ENCODE results near the gene RASGRP2.

RASGRP2 gene

GRCh38 chr11:64771861-64772260 lies 27.9 kb upstream of the RASGRP2 start:
- H2BK5ac ChIP-seq (ENCODE audit: low read depth, low read length, poor library complexity): no peak overlapping the region
- no peak overlapping the region for H3K4ac ChIP-seq (ENCODE audit: low read depth, low read length)
- H3K36me3 ChIP-seq (ENCODE audit: control insufficient read depth in 1 of 2, insufficient read depth in 2 of 2, low read length in 2 of 2): peaks cover 50 to 83% of the 10 kb centered on the region in 2 experiments
- no peak overlapping the region for H3K4me2 ChIP-seq (ENCODE audit: low read length)
- no peak overlapping the region for H3K4me3 ChIP-seq (ENCODE audit: low read depth, low read length)
- H4K12ac ChIP-seq (ENCODE audit: low read depth, low read length): no peak overlapping the region
- H2BK12ac ChIP-seq (ENCODE audit: low read length): no peak overlapping the region
- H3K4me1 ChIP-seq (ENCODE audit: control insufficient read depth in 1 of 2, insufficient read depth in 2 of 2, low read length in 2 of 2): peaks cover 1% of the 10 kb centered on the region in 2 experiments
- WGBS (ENCODE audit: extremely low coverage, insufficient coverage, insufficient read length): no CpG with 5 or more reads among the region's 2 CpGs
- H3K9ac ChIP-seq (ENCODE audit: low read length): no peak overlapping the region
- no peak overlapping the region for H3K14ac ChIP-seq (ENCODE audit: low read length)
- no peak overlapping the region for H3K23ac ChIP-seq (ENCODE audit: low read length)
- no peak overlapping the region for H3K18ac ChIP-seq (ENCODE audit: low read length)
- H2AK5ac ChIP-seq (ENCODE audit: low read length): no peak overlapping the region
- DNase-seq: no peak
- H3K27me3 ChIP-seq (ENCODE audit: insufficient read depth, low read length): no peaks in the 10 kb centered on the region
- H3K79me1 ChIP-seq (ENCODE audit: low read length): no peaks in the 10 kb centered on the region
- H3K79me2 ChIP-seq (ENCODE audit: control insufficient read depth, insufficient read depth, low read length, poor library complexity): peaks cover 3% of the 10 kb centered on the region
- no peak overlapping the region for H2BK120ac ChIP-seq (ENCODE audit: insufficient read depth, low read length, poor library complexity)
- H3K9me3 ChIP-seq (ENCODE audit: insufficient read depth, low read depth, low read length): no peaks in the 10 kb centered on the region
- H4K91ac ChIP-seq (ENCODE audit: low read depth, low read length): no peak overlapping the region
- no peak overlapping the region for H2AFZ ChIP-seq (ENCODE audit: insufficient read depth, low read length, poor library complexity)
- H3K27ac ChIP-seq (ENCODE audit: low read depth, low read length): no peak overlapping the region
- H4K8ac ChIP-seq (ENCODE audit: low read depth, low read length): no peak overlapping the region

GRCh38 chr11:64770120-64770519 lies 26.2 kb upstream of the RASGRP2 start:
- H4K12ac ChIP-seq (ENCODE audit: low read depth, low read length): no peak overlapping the region
- no peak overlapping the region for H2AFZ ChIP-seq (ENCODE audit: insufficient read depth, low read length, poor library complexity)
- H2BK5ac ChIP-seq (ENCODE audit: low read depth, low read length, poor library complexity): no peak overlapping the region
- H3K4ac ChIP-seq (ENCODE audit: low read depth, low read length): no peak overlapping the region
- no peak overlapping the region for H3K4me3 ChIP-seq (ENCODE audit: low read depth, low read length)
- H2BK120ac ChIP-seq (ENCODE audit: insufficient read depth, low read length, poor library complexity): no peak overlapping the region
- H3K27me3 ChIP-seq (ENCODE audit: insufficient read depth, low read length): no peaks in the 10 kb centered on the region
- H3K18ac ChIP-seq (ENCODE audit: low read length): no peak overlapping the region
- no peak overlapping the region for H4K8ac ChIP-seq (ENCODE audit: low read depth, low read length)
- H3K9ac ChIP-seq (ENCODE audit: low read length): no peak overlapping the region
- H3K79me1 ChIP-seq (ENCODE audit: low read length): no peaks in the 10 kb centered on the region
- no peak overlapping the region for H4K91ac ChIP-seq (ENCODE audit: low read depth, low read length)
- H3K4me2 ChIP-seq (ENCODE audit: low read length): no peak overlapping the region
- no peak overlapping the region for H2AK5ac ChIP-seq (ENCODE audit: low read length)
- H3K9me3 ChIP-seq (ENCODE audit: insufficient read depth, low read depth, low read length): no peaks in the 10 kb centered on the region
- no peak for DNase-seq
- no peaks in the 10 kb centered on the region for H3K79me2 ChIP-seq (ENCODE audit: control insufficient read depth, insufficient read depth, low read length, poor library complexity)
- H3K27ac ChIP-seq (ENCODE audit: low read depth, low read length): no peak overlapping the region
- H2BK12ac ChIP-seq (ENCODE audit: low read length): no peak overlapping the region
- no peak overlapping the region for H3K23ac ChIP-seq (ENCODE audit: low read length)
- peaks cover 64 to 89% of the 10 kb centered on the region in 2 experiments for H3K36me3 ChIP-seq (ENCODE audit: control insufficient read depth in 1 of 2, insufficient read depth in 2 of 2, low read length in 2 of 2)
- no peaks in the 10 kb centered on the region for H3K4me1 ChIP-seq (ENCODE audit: control insufficient read depth in 1 of 2, insufficient read depth in 2 of 2, low read length in 2 of 2)
- no peak overlapping the region for H3K14ac ChIP-seq (ENCODE audit: low read length)
- no CpG with 5 or more reads among the region's 12 CpGs for WGBS (ENCODE audit: extremely low coverage, insufficient coverage, insufficient read length)

GRCh38 chr11:64769283-64769682 lies 25.3 kb upstream of the RASGRP2 start:
- Histone ChIP-seq H3K79me1 (ENCODE audit: low read length) (no peaks in the 10 kb centered on the region), H3K9ac (ENCODE audit: low read length) (no peak overlapping the region), H3K14ac (ENCODE audit: low read length) (no peak overlapping the region), H2BK5ac (ENCODE audit: low read depth, low read length, poor library complexity) (no peak overlapping the region), H3K9me3 (ENCODE audit: insufficient read depth, low read depth, low read length) (no peaks in the 10 kb centered on the region), H4K8ac (ENCODE audit: low read depth, low read length) (no peak overlapping the region), H2BK12ac (ENCODE audit: low read length) (no peak overlapping the region), H3K79me2 (ENCODE audit: control insufficient read depth, insufficient read depth, low read length, poor library complexity) (no peaks in the 10 kb centered on the region), H3K18ac (ENCODE audit: low read length) (no peak overlapping the region), H3K23ac (ENCODE audit: low read length) (no peak overlapping the region), H3K27me3 (ENCODE audit: insufficient read depth, low read length) (no peaks in the 10 kb centered on the region), H2AFZ (ENCODE audit: insufficient read depth, low read length, poor library complexity) (no peak overlapping the region), H3K27ac (ENCODE audit: low read depth, low read length) (no peak overlapping the region), H3K4me1 (ENCODE audit: control insufficient read depth in 1 of 2, insufficient read depth in 2 of 2, low read length in 2 of 2) (no peaks in the 10 kb centered on the region), H2BK120ac (ENCODE audit: insufficient read depth, low read length, poor library complexity) (no peak overlapping the region), H3K4ac (ENCODE audit: low read depth, low read length) (no peak overlapping the region), H3K4me2 (ENCODE audit: low read length) (no peak overlapping the region), H4K91ac (ENCODE audit: low read depth, low read length) (no peak overlapping the region), H3K4me3 (ENCODE audit: low read depth, low read length) (no peak overlapping the region), H2AK5ac (ENCODE audit: low read length) (no peak overlapping the region), H3K36me3 (ENCODE audit: control insufficient read depth in 1 of 2, insufficient read depth in 2 of 2, low read length in 2 of 2) (peaks cover 67 to 90% of the 10 kb centered on the region in 2 experiments), H4K12ac (ENCODE audit: low read depth, low read length) (no peak overlapping the region)
- no CpG with 5 or more reads among the region's 6 CpGs for WGBS (ENCODE audit: extremely low coverage, insufficient coverage, insufficient read length)
- no peak for DNase-seq

- no peak overlapping the region for H4K8ac ChIP-seq (ENCODE audit: low read depth, low read length)
- no peak overlapping the region for H2BK12ac ChIP-seq (ENCODE audit: low read length)
- peaks cover 0 to 2% of the 10 kb centered on the region in 2 experiments for H3K4me1 ChIP-seq (ENCODE audit: control insufficient read depth in 1 of 2, insufficient read depth in 2 of 2, low read length in 2 of 2)
- no peak overlapping the region for H3K14ac ChIP-seq (ENCODE audit: low read length)
- no peak overlapping the region for H3K4ac ChIP-seq (ENCODE audit: low read depth, low read length)
- no peaks in the 10 kb centered on the region for H3K79me2 ChIP-seq (ENCODE audit: control insufficient read depth, insufficient read depth, low read length, poor library complexity)
- no peak overlapping the region for H4K91ac ChIP-seq (ENCODE audit: low read depth, low read length)
- H3K4me3 ChIP-seq (ENCODE audit: low read depth, low read length): no peak overlapping the region
- no peak overlapping the region for H4K12ac ChIP-seq (ENCODE audit: low read depth, low read length)
- no peak overlapping the region for H3K9ac ChIP-seq (ENCODE audit: low read length)
- H3K79me1 ChIP-seq (ENCODE audit: low read length): no peaks in the 10 kb centered on the region
- H3K23ac ChIP-seq (ENCODE audit: low read length): no peak overlapping the region
- H3K4me2 ChIP-seq (ENCODE audit: low read length): no peak overlapping the region
- no peak overlapping the region for H2BK120ac ChIP-seq (ENCODE audit: insufficient read depth, low read length, poor library complexity)
- no peak overlapping the region for H3K18ac ChIP-seq (ENCODE audit: low read length)
- peaks cover 74 to 92% of the 10 kb centered on the region in 2 experiments for H3K36me3 ChIP-seq (ENCODE audit: control insufficient read depth in 1 of 2, insufficient read depth in 2 of 2, low read length in 2 of 2)
- no peaks in the 10 kb centered on the region for H3K27me3 ChIP-seq (ENCODE audit: insufficient read depth, low read length)
- H3K9me3 ChIP-seq (ENCODE audit: insufficient read depth, low read depth, low read length): no peaks in the 10 kb centered on the region
- DNase-seq: no peak
- WGBS (ENCODE audit: extremely low coverage, insufficient coverage, insufficient read length): no CpG with 5 or more reads among the region's 6 CpGs
- no peak overlapping the region for H2AK5ac ChIP-seq (ENCODE audit: low read length)
- no peak overlapping the region for H2BK5ac ChIP-seq (ENCODE audit: low read depth, low read length, poor library complexity)
- H2AFZ ChIP-seq (ENCODE audit: insufficient read depth, low read length, poor library complexity): no peak overlapping the region
- H3K27ac ChIP-seq (ENCODE audit: low read depth, low read length): no peak overlapping the region
These were observed 24.4 kb upstream of the RASGRP2 start for GRCh38 chr11:64768300-64768694.
